Smooth muscle cell (in vitro differentiated cells): ENCODE measurements around the gene MICALL1. TPM values are rescaled to one million over a fixed set of nuclear protein-coding genes. Genes with fewer than 3 reads are reported as not detected.

ENCODE experiments used
- DNase-seq: peaks from one replicate; lab custom pipeline; 2025; ENCODE audit not compliant: unreplicated experiment; lab: John Stamatoyannopoulos, UW
- H2AFZ ChIP-seq: fragments of 200-600 bp; sonication (generic); 2 replicates; pipeline ENCODE4 v1.6.0; 2016; ENCODE audit warnings: antibody characterized with exemption, low read depth, mild to moderate bottlenecking
- H3F3A ChIP-seq: fragments of 200-600 bp; sonication (generic); 2 replicates; pipeline ENCODE4 v1.6.0; 2017; ENCODE audit warnings: antibody characterized with exemption, low read depth
- H3K27ac ChIP-seq: fragments of 200-600 bp; sonication (generic); 2 replicates; pipeline ENCODE4 v1.5.1; 2016; ENCODE audit warnings: low read depth, mild to moderate bottlenecking
- H3K27me3 ChIP-seq: fragments of 200-600 bp; sonication (generic); 2 replicates; pipeline ENCODE4 v1.6.1; 2016; ENCODE audit warnings: low read depth, mild to moderate bottlenecking
- H3K36me3 ChIP-seq: fragments of 200-600 bp; sonication (generic); 2 replicates; pipeline ENCODE4 v1.5.1; 2016; ENCODE audit warnings: low read depth
- H3K4me1 ChIP-seq: fragments of 200-600 bp; sonication (generic); 2 replicates; pipeline ENCODE4 v1.5.1; 2016; ENCODE audit warnings: low read depth
- H3K4me2 ChIP-seq: fragments of 200-600 bp; sonication (generic); 2 replicates; pipeline ENCODE4 v1.6.0; 2016; ENCODE audit warnings: mild to moderate bottlenecking
- H3K4me3 ChIP-seq: fragments of 200-600 bp; sonication (generic); 2 replicates; pipeline ENCODE4 v1.5.1; 2016; ENCODE audit warnings: mild to moderate bottlenecking
- H3K79me2 ChIP-seq: fragments of 200-600 bp; sonication (generic); 2 replicates; pipeline ENCODE4 v1.6.0; 2016; ENCODE audit warnings: low read depth, mild to moderate bottlenecking
- H3K9ac ChIP-seq: fragments of 200-600 bp; sonication (generic); 2 replicates; pipeline ENCODE4 v1.6.0; 2016; ENCODE audit warnings: low read depth
- H3K9me3 ChIP-seq: fragments of 200-600 bp; sonication (generic); replicated peaks from 2 replicates; pipeline ENCODE4 v1.5.1; 2016; ENCODE audit warnings: low read depth
- H4K20me1 ChIP-seq: fragments of 200-600 bp; sonication (generic); 2 replicates; pipeline ENCODE4 v1.6.0; 2016; ENCODE audit warnings: low read depth
- WGBS: methylation state at CpG from one replicate; pipeline ENCODE4 v1.1.7; 2016; ENCODE audit warnings: low lambda C conversion rate; 5-methylcytosine and 5-hydroxymethylcytosine counted together
- polyA plus RNA-seq: library from polyadenylated mRNA; unstranded; fragments of >200 nt; fragmentation: Nextera tagmentation; extraction: Ambion mirVana; gene quantifications from 2 replicates; pipeline ENCODE4 v1.2.1, GENCODE V29; 2016
- total RNA-seq: library from RNA; depleted of rRNA; stranded (reverse); fragments of >200 nt; gene quantifications from 2 replicates; pipeline ENCODE4 v1.2.3, GENCODE V29; 2014
- TF ChIP-seq, protein P1 (sequence below): fragments of 200-600 bp; sonication (generic); IDR thresholded peaks from 2 replicates; pipeline ENCODE4 v1.5.1; 2017; ENCODE audit warnings: borderline replicate concordance, mild to moderate bottlenecking, antibody characterized with exemption; ENCODE audit not compliant: insufficient read depth, poor library complexity, severe bottlenecking

The MICALL1 gene
- total and polyA plus RNA-seq, 2 experiments from 2014 or later: 8.7 to 24.9 TPM

DNA sequence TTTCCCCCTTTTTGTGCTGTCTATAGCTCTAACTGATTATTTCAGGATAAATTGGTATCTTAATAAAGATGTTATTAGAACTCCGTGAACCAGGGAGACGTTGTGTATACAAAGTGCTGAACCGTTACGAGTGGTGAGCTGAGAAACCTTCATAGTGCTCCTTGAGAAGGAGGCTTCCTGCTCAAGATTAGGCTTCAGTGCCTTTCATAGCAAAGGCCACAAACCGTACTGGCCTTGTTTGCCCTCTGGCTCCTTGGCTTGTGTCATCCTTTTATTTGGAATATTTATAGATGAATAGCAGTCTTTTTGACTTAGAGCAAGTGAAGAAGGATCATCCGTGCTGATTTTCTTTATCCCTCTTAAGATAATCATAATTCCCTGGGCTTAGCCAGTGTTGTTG is 40.6 kb upstream of the MICALL1 start:
- H3K4me1 ChIP-seq: no peaks in the 10 kb centered on the region
- H3K9me3 ChIP-seq: no peaks in the 10 kb centered on the region
- peaks cover 25% of the 10 kb centered on the region for H3K79me2 ChIP-seq
- peaks cover 49% of the 10 kb centered on the region for H4K20me1 ChIP-seq
- DNase-seq: no peak
- H3K36me3 ChIP-seq: peaks cover 24% of the 10 kb centered on the region
- H3K4me3 ChIP-seq: no peak overlapping the region
- no peak overlapping the region for H3K4me2 ChIP-seq
- no peak overlapping the region for H2AFZ ChIP-seq
- H3K9ac ChIP-seq: no peak overlapping the region
- TF ChIP-seq, protein P1, sequence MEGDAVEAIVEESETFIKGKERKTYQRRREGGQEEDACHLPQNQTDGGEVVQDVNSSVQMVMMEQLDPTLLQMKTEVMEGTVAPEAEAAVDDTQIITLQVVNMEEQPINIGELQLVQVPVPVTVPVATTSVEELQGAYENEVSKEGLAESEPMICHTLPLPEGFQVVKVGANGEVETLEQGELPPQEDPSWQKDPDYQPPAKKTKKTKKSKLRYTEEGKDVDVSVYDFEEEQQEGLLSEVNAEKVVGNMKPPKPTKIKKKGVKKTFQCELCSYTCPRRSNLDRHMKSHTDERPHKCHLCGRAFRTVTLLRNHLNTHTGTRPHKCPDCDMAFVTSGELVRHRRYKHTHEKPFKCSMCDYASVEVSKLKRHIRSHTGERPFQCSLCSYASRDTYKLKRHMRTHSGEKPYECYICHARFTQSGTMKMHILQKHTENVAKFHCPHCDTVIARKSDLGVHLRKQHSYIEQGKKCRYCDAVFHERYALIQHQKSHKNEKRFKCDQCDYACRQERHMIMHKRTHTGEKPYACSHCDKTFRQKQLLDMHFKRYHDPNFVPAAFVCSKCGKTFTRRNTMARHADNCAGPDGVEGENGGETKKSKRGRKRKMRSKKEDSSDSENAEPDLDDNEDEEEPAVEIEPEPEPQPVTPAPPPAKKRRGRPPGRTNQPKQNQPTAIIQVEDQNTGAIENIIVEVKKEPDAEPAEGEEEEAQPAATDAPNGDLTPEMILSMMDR: no peak
- peaks cover 4% of the 10 kb centered on the region for H3F3A ChIP-seq
- no peak overlapping the region for H3K27ac ChIP-seq
- 82% methylated on average over 6 of the region's 6 CpGs for WGBS
- H3K27me3 ChIP-seq: no peaks in the 10 kb centered on the region

DNA sequence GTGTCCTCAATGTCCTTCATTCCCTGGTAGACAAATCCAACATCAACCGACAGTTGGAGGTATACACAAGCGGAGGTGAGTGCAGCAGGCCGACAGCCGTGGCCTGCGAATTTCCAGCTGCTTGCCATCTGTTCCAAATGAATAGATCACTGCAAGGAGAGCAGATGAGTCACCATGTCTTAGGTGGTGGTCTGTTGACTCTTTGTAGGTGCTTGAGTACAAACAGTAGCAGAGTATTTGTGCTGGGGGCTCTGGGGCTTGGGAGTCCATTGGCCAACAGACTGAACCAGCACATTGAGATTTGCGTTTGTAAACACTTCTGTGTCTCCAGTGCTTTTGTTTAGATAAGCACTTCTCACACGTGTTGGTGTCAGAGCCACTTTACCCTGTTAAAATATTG is 35.8 kb upstream of the MICALL1 start:
- TF ChIP-seq, protein P1: no peak
- peaks cover 38% of the 10 kb centered on the region for H4K20me1 ChIP-seq
- H3K9ac ChIP-seq: no peak overlapping the region
- peaks cover 19% of the 10 kb centered on the region for H3K79me2 ChIP-seq
- H3K4me3 ChIP-seq: no peak overlapping the region
- no peaks in the 10 kb centered on the region for H3K27me3 ChIP-seq
- no peaks in the 10 kb centered on the region for H3K9me3 ChIP-seq
- H2AFZ ChIP-seq: no peak overlapping the region
- H3K27ac ChIP-seq: no peak overlapping the region
- no peaks in the 10 kb centered on the region for H3K4me1 ChIP-seq
- no peaks in the 10 kb centered on the region for H3F3A ChIP-seq
- H3K36me3 ChIP-seq: peaks cover 31% of the 10 kb centered on the region
- no peak for DNase-seq
- H3K4me2 ChIP-seq: no peak overlapping the region
- WGBS: 92% methylated on average over 7 of the region's 7 CpGs

DNA sequence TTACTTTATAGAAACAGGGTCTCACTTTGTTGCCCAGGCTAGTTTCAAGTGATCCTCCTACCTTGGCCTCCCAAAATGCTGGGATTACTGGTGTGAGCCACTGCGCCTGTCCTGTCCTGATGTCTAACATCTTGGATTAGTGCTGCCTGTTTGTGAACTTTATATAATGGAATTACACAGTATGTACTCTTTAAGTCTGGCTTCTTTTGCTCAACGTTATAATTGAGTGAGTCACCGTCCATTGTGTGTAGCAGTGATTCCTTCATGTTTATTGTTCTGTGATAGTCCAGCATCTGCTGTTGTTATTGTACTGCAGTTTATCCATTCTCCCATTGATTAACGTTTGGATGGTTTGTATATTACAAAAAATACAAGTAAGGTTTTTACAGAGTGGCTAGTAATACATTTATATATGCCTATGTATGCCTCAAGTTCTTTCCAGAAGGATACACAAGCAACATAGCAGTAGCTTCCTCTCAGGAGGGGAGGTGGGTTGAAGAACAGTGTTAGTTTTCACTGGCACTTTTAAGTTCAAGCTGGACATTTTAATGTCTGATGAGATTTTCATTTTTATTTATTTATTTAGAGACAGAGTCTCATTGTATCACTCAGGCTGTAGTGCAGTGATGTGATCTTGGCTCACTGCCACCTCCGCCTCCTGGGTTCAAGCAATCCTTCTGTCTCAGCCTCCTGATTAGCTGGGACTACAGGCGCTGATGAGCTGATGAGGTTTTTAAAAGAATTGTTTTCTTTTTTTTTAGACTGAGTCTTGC is 25.2 kb upstream of the MICALL1 start:
- H3F3A ChIP-seq: no peaks in the 10 kb centered on the region
- H3K9me3 ChIP-seq: no peaks in the 10 kb centered on the region
- H3K36me3 ChIP-seq: peaks cover 21% of the 10 kb centered on the region
- H3K4me2 ChIP-seq: no peak overlapping the region
- H3K27me3 ChIP-seq: no peaks in the 10 kb centered on the region
- no peak for DNase-seq
- 85% methylated on average over 6 of the region's 6 CpGs for WGBS
- no peak overlapping the region for H2AFZ ChIP-seq
- H4K20me1 ChIP-seq: peaks cover 54% of the 10 kb centered on the region
- no peak overlapping the region for H3K9ac ChIP-seq
- H3K4me1 ChIP-seq: no peaks in the 10 kb centered on the region
- peak overlapping the region; percentile 11 for H3K27ac ChIP-seq
- TF ChIP-seq, protein P1: no peak
- peaks cover 44% of the 10 kb centered on the region for H3K79me2 ChIP-seq
- H3K4me3 ChIP-seq: no peak overlapping the region

DNA sequence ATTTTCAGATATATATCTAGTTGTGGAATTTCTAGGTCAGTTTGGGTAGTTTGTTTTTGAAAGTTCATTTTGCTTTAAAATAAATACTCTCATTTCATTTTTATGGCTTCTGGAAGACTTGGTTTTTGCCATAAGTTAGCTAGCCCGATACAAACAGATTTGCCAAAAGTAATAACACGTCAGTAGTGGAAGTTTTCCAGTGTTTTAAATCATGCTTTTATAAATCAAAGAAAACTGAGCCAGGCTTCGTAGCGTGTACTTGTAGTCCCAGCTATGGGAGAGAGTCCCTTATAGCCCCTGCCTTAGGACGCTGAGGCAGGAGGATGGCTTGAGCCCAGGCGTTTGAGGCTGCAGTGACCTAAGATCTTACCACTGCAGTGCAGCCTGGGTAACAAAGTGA is 21.7 kb upstream of the MICALL1 start:
- H3K36me3 ChIP-seq: peaks cover 20% of the 10 kb centered on the region
- no peaks in the 10 kb centered on the region for H3F3A ChIP-seq
- H4K20me1 ChIP-seq: peaks cover 61% of the 10 kb centered on the region
- no peak overlapping the region for H3K27ac ChIP-seq
- TF ChIP-seq, protein P1: no peak
- no peaks in the 10 kb centered on the region for H3K27me3 ChIP-seq
- no peak overlapping the region for H2AFZ ChIP-seq
- H3K79me2 ChIP-seq: peaks cover 41% of the 10 kb centered on the region
- no peaks in the 10 kb centered on the region for H3K9me3 ChIP-seq
- no peaks in the 10 kb centered on the region for H3K4me1 ChIP-seq
- no peak overlapping the region for H3K9ac ChIP-seq
- 94% methylated on average over 6 of the region's 6 CpGs for WGBS
- no peak for DNase-seq
- no peak overlapping the region for H3K4me2 ChIP-seq
- no peak overlapping the region for H3K4me3 ChIP-seq
